ENCODE measurements around the gene FOXN4.

FOXN4 gene

GRCh38 chr12:109286652-109287051 lies 22.4 kb downstream of the FOXN4 start:
- TF ChIP-seq CTCF (conservative IDR thresholded peaks at IDR 0.05; ENCODE audit: control insufficient read depth, insufficient read depth, low read depth, low read length): no peak
- no peak for DNase-seq (ENCODE audit: low read depth)
- H3K4me3 ChIP-seq (ENCODE audit: control insufficient read depth, low read depth, low read length): no peak overlapping the region

GRCh38 chr12:109286252-109286651 lies 22.8 kb downstream of the FOXN4 start:
- no peak for TF ChIP-seq CTCF (conservative IDR thresholded peaks at IDR 0.05; ENCODE audit: control insufficient read depth, insufficient read depth, low read depth, low read length)
- H3K4me3 ChIP-seq (ENCODE audit: control insufficient read depth, low read depth, low read length): no peak overlapping the region
- DNase-seq (ENCODE audit: low read depth): no peak

DNA sequence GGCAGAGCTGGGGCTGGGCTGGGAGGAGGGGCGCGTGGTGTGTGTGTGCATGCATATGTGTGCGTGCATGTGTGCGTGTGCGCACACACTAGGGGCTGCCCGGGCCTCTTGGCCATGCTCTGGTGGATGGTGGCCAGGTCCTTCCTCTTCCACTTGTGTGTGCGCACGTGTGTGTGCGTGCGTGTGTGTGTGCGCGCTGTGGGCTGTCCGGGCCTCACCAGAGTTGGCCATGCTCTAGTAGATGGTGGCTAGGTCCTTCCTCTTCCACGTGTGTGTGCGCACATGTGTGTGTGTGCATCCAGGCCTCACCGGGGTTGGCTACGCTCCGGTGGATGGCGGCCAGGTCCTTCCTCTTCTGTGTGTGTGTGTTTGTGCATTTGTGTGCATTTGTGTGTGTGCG lies 24.7 kb downstream of the FOXN4 start:
- DNase-seq (ENCODE audit: low read depth): no peak
- no peak for TF ChIP-seq CTCF (conservative IDR thresholded peaks at IDR 0.05; ENCODE audit: control insufficient read depth, insufficient read depth, low read depth, low read length)
- no peak overlapping the region for H3K4me3 ChIP-seq (ENCODE audit: control insufficient read depth, low read depth, low read length)

DNA sequence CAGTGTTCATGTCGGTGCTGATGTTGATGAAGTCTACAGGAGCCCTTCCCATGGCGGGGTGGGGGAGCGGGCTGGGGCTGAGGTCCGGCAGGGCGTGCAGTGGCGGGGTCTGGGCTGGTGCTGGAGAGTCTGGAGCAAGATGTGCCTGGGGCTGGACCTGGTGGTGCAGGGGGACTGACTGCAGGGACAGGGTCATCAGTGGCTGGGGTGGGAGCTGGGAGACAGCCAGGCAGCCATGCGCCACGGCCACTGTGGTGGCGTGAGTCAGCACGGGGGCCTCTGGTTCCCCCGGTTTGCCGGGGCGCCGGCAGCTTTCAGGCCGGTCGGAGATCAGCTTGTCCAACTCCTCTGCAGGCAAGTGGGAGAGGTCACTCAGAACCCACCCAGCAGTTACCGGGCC lies 27.6 kb downstream of the FOXN4 start:
- no peak for TF ChIP-seq CTCF (conservative IDR thresholded peaks at IDR 0.05; ENCODE audit: control insufficient read depth, insufficient read depth, low read depth, low read length)
- no peak for DNase-seq (ENCODE audit: low read depth)
- H3K4me3 ChIP-seq (ENCODE audit: control insufficient read depth, low read depth, low read length): no peak overlapping the region

DNA sequence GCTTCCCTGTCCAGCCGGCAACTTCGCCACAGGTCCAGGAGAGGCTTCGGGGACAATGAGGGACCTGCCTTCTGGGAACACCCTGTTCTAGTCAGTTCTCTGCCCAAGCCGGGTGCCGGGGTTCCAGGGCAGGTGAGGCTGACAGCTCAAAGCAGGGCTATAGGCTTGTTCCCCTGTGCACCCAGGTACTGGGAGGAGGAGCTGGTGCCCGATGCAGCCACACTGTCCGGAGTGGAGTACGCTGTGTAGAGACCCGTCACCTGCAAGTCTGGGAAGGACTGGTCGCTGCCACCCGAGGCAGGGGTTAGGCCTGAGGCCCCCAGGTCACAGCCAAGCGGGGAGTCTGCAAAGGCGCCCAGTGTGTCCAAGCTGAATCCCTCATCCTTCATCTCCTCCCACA lies 29.6 kb downstream of the FOXN4 start:
- DNase-seq (ENCODE audit: low read depth): no peak
- H3K4me3 ChIP-seq (ENCODE audit: control insufficient read depth, low read depth, low read length): no peak overlapping the region
- no peak for TF ChIP-seq CTCF (conservative IDR thresholded peaks at IDR 0.05; ENCODE audit: control insufficient read depth, insufficient read depth, low read depth, low read length)

DNA sequence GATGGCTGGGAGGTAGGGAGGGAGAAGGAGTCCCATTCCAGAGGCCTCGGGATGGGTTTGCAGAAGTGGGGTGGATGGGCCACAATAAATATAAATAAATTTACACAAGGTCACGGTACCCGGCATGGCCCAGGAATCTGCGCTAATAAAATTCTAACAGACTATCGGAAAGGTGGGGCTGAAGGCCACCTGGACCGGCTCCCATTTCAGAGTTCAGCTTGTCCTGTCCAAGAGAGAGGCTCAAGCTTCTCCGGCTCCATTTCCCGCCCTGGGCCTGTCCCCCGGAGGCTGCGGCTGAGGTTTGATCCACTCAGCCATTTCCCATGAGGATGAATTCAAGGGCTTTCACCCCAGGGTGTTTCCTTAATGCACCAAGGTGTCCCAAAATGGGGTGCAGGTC lies 30.2 kb downstream of the FOXN4 start:
- no peak for DNase-seq (ENCODE audit: low read depth)
- no peak for TF ChIP-seq CTCF (conservative IDR thresholded peaks at IDR 0.05; ENCODE audit: control insufficient read depth, insufficient read depth, low read depth, low read length)

More for the DNA sequence above, 30.2 kb downstream of the FOXN4 start:
- H3K4me3 ChIP-seq (ENCODE audit: control insufficient read depth, low read depth, low read length): no peak overlapping the region
